Skeletal muscle tissue (tissue), 4 donors: ENCODE results near the gene KBTBD8. TPM values are rescaled to one million over a fixed set of nuclear protein-coding genes. Genes with fewer than 3 reads are reported as not detected.

ENCODE experiments used
- H3K27ac ChIP-seq: one replicate; pipeline ENCODE4 v1.7.0; 2013; ENCODE audit warnings: mild to moderate bottlenecking, low read depth, low read length, inconsistent platforms
- H3K27me3 ChIP-seq, 3 donors: one replicate each; pipeline ENCODE4 v1.7.0; 2013; ENCODE audit warnings: low read length in 3 of 3; ENCODE audit not compliant: control insufficient read depth in 3 of 3, insufficient read depth in 3 of 3
- H3K36me3 ChIP-seq, 3 donors: one replicate each; pipeline ENCODE4 v1.7.0; 2013; ENCODE audit warnings: low read length in 3 of 3; ENCODE audit not compliant: control insufficient read depth in 3 of 3, insufficient read depth in 3 of 3
- H3K4me1 ChIP-seq, 3 donors: one replicate each; pipeline ENCODE4 v1.7.0; 2013; ENCODE audit warnings: low read length in 3 of 3, mild to moderate bottlenecking in 3 of 3; ENCODE audit not compliant: control insufficient read depth in 3 of 3, insufficient read depth in 3 of 3
- H3K4me3 ChIP-seq, 3 donors: one replicate each; pipeline ENCODE4 v1.7.0; 2013; ENCODE audit warnings: low read length in 3 of 3
- H3K9ac ChIP-seq, 3 donors: one replicate each; pipeline ENCODE4 v1.7.0; 2013; ENCODE audit warnings: low read length in 3 of 3, mild to moderate bottlenecking in 3 of 3, moderate library complexity in 2 of 3, low read depth in 1 of 3
- H3K9me3 ChIP-seq, 3 donors: one replicate each; pipeline ENCODE4 v1.7.0; 2013; ENCODE audit warnings: low read length in 3 of 3; ENCODE audit not compliant: control insufficient read depth in 3 of 3
- total RNA-seq: library from RNA; depleted of rRNA; stranded (reverse); fragments of >200 nt; gene quantifications from one replicate; pipeline ENCODE4 v1.2.3, GENCODE V29; 2014
- donor health status: Osteomylitis.

Gene KBTBD8
- total RNA-seq, 1 donor from 2014 or later: 3.1 TPM

- Histone ChIP-seq H3K27ac (no peak overlapping the region), H3K4me1 (peaks cover 11 to 15% (median 14%) of the 10 kb centered on the region in 3 donors), H3K4me3 (no peak overlapping the region), H3K9ac (no peak overlapping the region), H3K27me3 (peaks cover 3 to 5% (median 3%) of the 10 kb centered on the region in 3 donors), H3K9me3 (no peaks in the 10 kb centered on the region), H3K36me3 (no peaks in the 10 kb centered on the region)
Observed at GRCh38 chr3:66994588-66994987, 3.5 kb upstream of the KBTBD8 start.

- Histone ChIP-seq H3K27me3 (peaks cover 0 to 5% (median 3%) of the 10 kb centered on the region in 3 donors), H3K36me3 (no peaks in the 10 kb centered on the region), H3K9ac (no peak overlapping the region), H3K4me1 (peaks cover 11 to 15% (median 14%) of the 10 kb centered on the region in 3 donors), H3K9me3 (no peaks in the 10 kb centered on the region), H3K4me3 (no peak overlapping the region), H3K27ac (no peak overlapping the region)
Observed at GRCh38 chr3:66996696-66997095, 1.4 kb upstream of the KBTBD8 start.

- peaks cover 11 to 15% (median 14%) of the 10 kb centered on the region in 3 donors for H3K4me1 ChIP-seq
- peaks cover 0 to 3% (median 0%) of the 10 kb centered on the region in 3 donors for H3K27me3 ChIP-seq
- H3K36me3 ChIP-seq: no peaks in the 10 kb centered on the region
- H3K4me3 ChIP-seq: peak overlapping the region; percentile 71 to 83 (median 76)
- peak overlapping the region; percentile 59 for H3K27ac ChIP-seq
- H3K9ac ChIP-seq: peak overlapping the region; percentile 50 to 71 (median 57)
- H3K9me3 ChIP-seq: no peaks in the 10 kb centered on the region
Observed at GRCh38 chr3:66997560-66998112, 471 bp upstream of the KBTBD8 start.

- Histone ChIP-seq H3K36me3 (no peaks in the 10 kb centered on the region), H3K9ac (peak overlapping the region; percentile 75 to 78 (median 77)), H3K9me3 (no peaks in the 10 kb centered on the region)
Observed at GRCh38 chr3:66998904-66999235, 763 bp downstream of the KBTBD8 start.

GRCh38 chr3:67000009-67000408 lies 1.9 kb downstream of the KBTBD8 start:
- H3K36me3 ChIP-seq: no peaks in the 10 kb centered on the region
- H3K9me3 ChIP-seq: no peaks in the 10 kb centered on the region
- H3K27ac ChIP-seq: no peak overlapping the region
- no peak overlapping the region for H3K9ac ChIP-seq
- H3K4me3 ChIP-seq: no peak overlapping the region
- H3K27me3 ChIP-seq: no peaks in the 10 kb centered on the region
- H3K4me1 ChIP-seq: peaks cover 11 to 15% (median 14%) of the 10 kb centered on the region in 3 donors

More at GRCh38 chr3:66998904-66999235, 763 bp downstream of the KBTBD8 start:
- no peaks in the 10 kb centered on the region for H3K27me3 ChIP-seq
- H3K27ac ChIP-seq: peak overlapping the region; percentile 26
- H3K4me1 ChIP-seq: peaks cover 11 to 15% (median 14%) of the 10 kb centered on the region in 3 donors
- peak overlapping the region; percentile 79 to 87 (median 84) for H3K4me3 ChIP-seq

GRCh38 chr3:67001086-67001861 lies 3.2 kb downstream of the KBTBD8 start:
- no peaks in the 10 kb centered on the region for H3K9me3 ChIP-seq
- H3K27ac ChIP-seq: no peak overlapping the region
- H3K4me3 ChIP-seq: no peak overlapping the region
- H3K27me3 ChIP-seq: no peaks in the 10 kb centered on the region
- H3K36me3 ChIP-seq: no peaks in the 10 kb centered on the region
- H3K9ac ChIP-seq: no peak overlapping the region
- H3K4me1 ChIP-seq: peaks cover 11 to 15% (median 14%) of the 10 kb centered on the region in 3 donors

- Histone ChIP-seq H3K9ac (no peak overlapping the region), H3K36me3 (no peaks in the 10 kb centered on the region), H3K27me3 (no peaks in the 10 kb centered on the region), H3K27ac (no peak overlapping the region), H3K9me3 (no peaks in the 10 kb centered on the region), H3K4me3 (no peak overlapping the region), H3K4me1 (no peaks in the 10 kb centered on the region)
Observed at GRCh38 chr3:67005974-67006373, 7.9 kb downstream of the KBTBD8 start.

- no peak overlapping the region for H3K9ac ChIP-seq
- H3K27me3 ChIP-seq: no peaks in the 10 kb centered on the region
- H3K4me1 ChIP-seq: no peaks in the 10 kb centered on the region
- no peaks in the 10 kb centered on the region for H3K36me3 ChIP-seq
- H3K4me3 ChIP-seq: no peak overlapping the region
- H3K9me3 ChIP-seq: no peaks in the 10 kb centered on the region
- no peak overlapping the region for H3K27ac ChIP-seq
Observed at GRCh38 chr3:67006460-67006859, 8.4 kb downstream of the KBTBD8 start.

GRCh38 chr3:67008388-67008787 lies 10.3 kb downstream of the KBTBD8 start:
- Histone ChIP-seq H3K4me3 (no peak overlapping the region), H3K27me3 (no peaks in the 10 kb centered on the region), H3K36me3 (no peaks in the 10 kb centered on the region), H3K9ac (no peak overlapping the region), H3K9me3 (no peaks in the 10 kb centered on the region), H3K27ac (no peak overlapping the region), H3K4me1 (no peaks in the 10 kb centered on the region)

GRCh38 chr3:67009716-67010115 lies 11.6 kb downstream of the KBTBD8 start:
- Histone ChIP-seq H3K36me3 (no peaks in the 10 kb centered on the region), H3K9me3 (no peaks in the 10 kb centered on the region), H3K4me1 (no peaks in the 10 kb centered on the region), H3K27me3 (no peaks in the 10 kb centered on the region), H3K27ac (no peak overlapping the region), H3K9ac (no peak overlapping the region), H3K4me3 (no peak overlapping the region)
